Measurements from ENCODE around the gene MCTP1. TPM values are rescaled to one million over a fixed set of nuclear protein-coding genes. Genes with fewer than 3 reads are reported as not detected.

The MCTP1 gene
- total RNA-seq, 4 donors from 2014 or later, result 3.3 to 31.4 (median 13.4) TPM

DNA sequence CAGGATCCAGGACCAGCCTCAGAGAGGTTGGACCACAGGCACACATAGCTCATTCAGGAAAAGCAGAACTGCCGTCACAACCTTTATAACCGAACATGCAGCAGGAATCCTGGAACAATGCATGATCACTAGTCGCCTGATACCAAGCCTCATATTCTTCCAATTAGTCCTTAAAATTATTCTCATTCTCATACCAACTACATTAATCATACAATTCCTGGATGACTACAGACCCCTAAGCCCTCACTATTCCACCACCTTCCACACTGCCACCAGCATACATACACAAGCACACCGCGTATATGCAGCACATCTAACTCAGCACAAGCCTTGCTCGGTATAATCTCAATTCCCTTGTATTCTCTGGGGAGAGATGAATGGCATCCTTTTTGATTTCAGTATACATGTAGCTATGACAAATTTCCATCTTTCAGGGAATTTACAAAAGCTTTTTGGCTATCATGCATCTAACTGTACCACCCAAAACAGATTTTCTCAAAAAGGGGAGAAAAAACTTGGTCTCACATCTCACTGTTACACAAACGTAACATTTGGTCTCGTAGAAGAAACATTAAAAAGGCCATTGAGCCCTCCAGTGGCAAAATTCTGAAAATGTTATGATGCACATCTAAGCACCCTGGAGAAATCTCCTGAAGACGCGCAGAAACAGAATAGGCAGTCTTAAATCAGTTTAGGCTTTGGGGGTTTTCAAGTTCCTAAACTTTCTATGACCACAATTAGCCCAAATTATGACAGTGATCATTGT is 46.2 kb downstream of the MCTP1 start:
- in situ Hi-C loops (cut with MboI; ENCODE audit: low pct_ligation_motif_present in 1 of 4, low pct_unique_long_range_greater_than_20kb in 1 of 4, low sequenced_read_pairs in 3 of 4), result loop anchor here in 2 of 4 donors (25.0 kb wide), 1 partner anchor 276 kb away; no protein-coding TSS in a partner anchor
- Histone ChIP-seq H3K9me3 (no peaks in the 10 kb centered on the region), H3K4me3 (no peak overlapping the region), H3K36me3 (no peaks in the 10 kb centered on the region), H3K27me3 (no peaks in the 10 kb centered on the region), H3K4me1 (no peaks in the 10 kb centered on the region), H3K27ac (no peak overlapping the region)
- DNase-seq, result no peak
- intact Hi-C loops (cut with DNase I; ENCODE audit: low total_unique reads), result loop anchor here (10.0 kb wide), 1 partner anchor 274 kb away; no protein-coding TSS in a partner anchor
- no peak for TF ChIP-seq POLR2AphosphoS5 (IDR thresholded peaks at IDR 0.05)
- no peak for TF ChIP-seq CTCF (IDR thresholded peaks at IDR 0.05)
- TF ChIP-seq EP300 (IDR thresholded peaks at IDR 0.05; ENCODE audit: low read depth), result no peak
- no peak for TF ChIP-seq POLR2A (IDR thresholded peaks at IDR 0.05)
- WGBS, 2 donors (ENCODE audit: low coverage in 1 of 2), result 58 to 72% methylated on average over 8 to 10 of the region's 10 CpGs

DNA sequence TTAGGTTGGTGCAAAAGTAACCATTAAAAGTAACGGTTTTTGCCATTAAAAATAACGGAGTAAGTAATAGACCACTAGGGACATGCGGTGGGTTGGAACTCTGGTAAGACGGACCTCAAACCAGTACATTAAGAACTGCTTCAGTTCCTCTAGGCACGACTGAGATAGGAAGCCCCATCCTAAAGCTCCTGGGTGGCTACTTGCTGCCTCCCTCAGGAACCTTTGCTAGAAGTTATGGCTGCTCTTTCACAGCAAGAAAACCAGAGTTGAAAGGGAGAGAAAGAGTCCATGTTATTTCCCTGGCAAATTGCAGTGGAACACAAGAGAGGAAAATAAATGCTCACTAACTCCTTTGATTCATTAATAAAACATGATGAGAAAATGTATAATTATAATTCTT is 47.6 kb downstream of the MCTP1 start:
- in situ Hi-C loops (cut with MboI; ENCODE audit: low pct_ligation_motif_present in 1 of 4, low pct_unique_long_range_greater_than_20kb in 1 of 4, low sequenced_read_pairs in 3 of 4), result loop anchor here in 2 of 4 donors (25.0 kb wide), 1 partner anchor 275 kb away; no protein-coding TSS in a partner anchor

GRCh38 chr5:95235439-95235982 is 49.4 kb downstream of the MCTP1 start:
- H3K4me3 ChIP-seq, result no peak overlapping the region
- intact Hi-C loops (cut with DNase I; ENCODE audit: low total_unique reads) (loop anchor here (10.0 kb wide), 1 partner anchor 271 kb away; no protein-coding TSS in a partner anchor), in situ Hi-C loops (cut with MboI; ENCODE audit: low pct_ligation_motif_present in 1 of 4, low pct_unique_long_range_greater_than_20kb in 1 of 4, low sequenced_read_pairs in 3 of 4) (loop anchor here in 2 of 4 donors (25.0 kb wide), 1 partner anchor 273 kb away; no protein-coding TSS in a partner anchor)
- no peak overlapping the region for H3K27ac ChIP-seq
- TF ChIP-seq CTCF (IDR thresholded peaks at IDR 0.05) (no peak), POLR2AphosphoS5 (IDR thresholded peaks at IDR 0.05) (no peak), EP300 (IDR thresholded peaks at IDR 0.05; ENCODE audit: low read depth) (no peak)
- DNase-seq, result no peak
- WGBS, 2 donors (ENCODE audit: low coverage in 1 of 2), result 69 to 85% methylated on average over 1 of the region's 1 CpG
- no peaks in the 10 kb centered on the region for H3K9me3 ChIP-seq
- H3K27me3 ChIP-seq, result no peaks in the 10 kb centered on the region
- no peaks in the 10 kb centered on the region for H3K36me3 ChIP-seq
- H3K4me1 ChIP-seq, result no peaks in the 10 kb centered on the region

More for the DNA sequence above, 47.6 kb downstream of the MCTP1 start:
- DNase-seq, result no peak
- Histone ChIP-seq H3K9me3 (no peaks in the 10 kb centered on the region), H3K27me3 (no peaks in the 10 kb centered on the region), H3K4me3 (no peak overlapping the region), H3K27ac (no peak overlapping the region), H3K36me3 (no peaks in the 10 kb centered on the region), H3K4me1 (no peaks in the 10 kb centered on the region)
- WGBS, 2 donors (ENCODE audit: low coverage in 1 of 2), result 58 to 71% methylated on average over 5 of the region's 5 CpGs
- intact Hi-C loops (cut with DNase I; ENCODE audit: low total_unique reads), result loop anchor here (10.0 kb wide), 1 partner anchor 273 kb away; no protein-coding TSS in a partner anchor
- TF ChIP-seq EP300 (IDR thresholded peaks at IDR 0.05; ENCODE audit: low read depth) (no peak), CTCF (IDR thresholded peaks at IDR 0.05) (no peak), POLR2AphosphoS5 (IDR thresholded peaks at IDR 0.05) (no peak), POLR2A (IDR thresholded peaks at IDR 0.05) (no peak)

DNA sequence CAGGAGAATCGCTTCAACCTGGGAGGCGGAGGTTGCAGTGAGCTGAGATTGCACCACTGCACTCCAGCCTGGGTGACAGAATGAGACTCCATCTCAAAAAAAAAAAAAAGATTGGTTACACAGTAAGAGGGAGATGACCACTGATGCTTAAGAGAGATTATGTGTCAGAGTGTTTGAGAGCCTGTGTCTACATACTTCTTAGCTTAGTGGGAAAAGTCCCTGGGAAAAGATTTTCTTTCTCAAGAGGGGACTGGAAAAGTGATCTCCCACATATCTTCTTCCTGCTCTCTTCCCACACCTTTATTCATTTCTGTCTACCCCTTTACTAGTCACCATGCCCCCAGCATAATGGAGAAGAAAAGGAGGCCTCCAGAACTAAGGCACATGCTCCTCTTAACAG is 55.2 kb downstream of the MCTP1 start:
- no peak for DNase-seq
- no peak overlapping the region for H3K27ac ChIP-seq
- no peaks in the 10 kb centered on the region for H3K36me3 ChIP-seq
- H3K27me3 ChIP-seq, result no peaks in the 10 kb centered on the region
- WGBS, 2 donors (ENCODE audit: low coverage in 1 of 2), result 95% methylated on average over 2 of the region's 2 CpGs; no CpG with 5 or more reads in 1 of the 2 donors
- intact Hi-C loops (cut with DNase I; ENCODE audit: low total_unique reads) (loop anchor here (10.0 kb wide), 1 partner anchor 265 kb away; no protein-coding TSS in a partner anchor), in situ Hi-C loops (cut with MboI; ENCODE audit: low pct_ligation_motif_present in 1 of 4, low pct_unique_long_range_greater_than_20kb in 1 of 4, low sequenced_read_pairs in 3 of 4) (loop anchor here in 2 of 4 donors (25.0 kb wide), 1 partner anchor 267 kb away; no protein-coding TSS in a partner anchor)
- no peaks in the 10 kb centered on the region for H3K4me1 ChIP-seq
- no peak for TF ChIP-seq EP300 (IDR thresholded peaks at IDR 0.05; ENCODE audit: low read depth)
- TF ChIP-seq POLR2A (IDR thresholded peaks at IDR 0.05), result no peak
- no peak for TF ChIP-seq POLR2AphosphoS5 (IDR thresholded peaks at IDR 0.05)
- no peak for TF ChIP-seq CTCF (IDR thresholded peaks at IDR 0.05)
- H3K9me3 ChIP-seq, result no peaks in the 10 kb centered on the region
- no peak overlapping the region for H3K4me3 ChIP-seq

Measured in transverse colon (tissue), 4 donors.